Endothelial cell (in vitro differentiated cells): Measurements from ENCODE around the gene DCTN2. TPM values are rescaled to one million over a fixed set of nuclear protein-coding genes. Genes with fewer than 3 reads are reported as not detected.

Experiments used
- DNase-seq: peaks from one replicate; pipeline ENCODE4 v3.0.0; 2021; ENCODE audit warnings: low spot score
- H3K27ac Mint-ChIP-seq: one replicate; pipeline ENCODE4 v1.8.0; 2021; ENCODE audit warnings: mixed read lengths, inconsistent platforms; ENCODE audit not compliant: unreplicated experiment
- H3K27me3 Mint-ChIP-seq: one replicate; pipeline ENCODE4 v1.8.0; 2021; ENCODE audit warnings: mild to moderate bottlenecking, moderate library complexity, mixed read lengths, inconsistent platforms; ENCODE audit not compliant: unreplicated experiment
- H3K36me3 Mint-ChIP-seq: one replicate; pipeline ENCODE4 v1.8.0; 2021; ENCODE audit warnings: mild to moderate bottlenecking, low read depth, mixed read lengths, inconsistent platforms; ENCODE audit not compliant: unreplicated experiment
- H3K4me1 Mint-ChIP-seq: one replicate; pipeline ENCODE4 v1.8.0; 2021; ENCODE audit warnings: mild to moderate bottlenecking, mixed read lengths, inconsistent platforms; ENCODE audit not compliant: unreplicated experiment
- H3K4me3 Mint-ChIP-seq: one replicate; pipeline ENCODE4 v1.8.0; 2021; ENCODE audit warnings: mild to moderate bottlenecking, mixed read lengths, inconsistent platforms; ENCODE audit not compliant: unreplicated experiment
- H3K9me3 Mint-ChIP-seq: one replicate; pipeline ENCODE4 v1.8.0; 2021; ENCODE audit warnings: mixed read lengths, inconsistent platforms; ENCODE audit not compliant: unreplicated experiment
- CTCF ChIP-seq: fragments of 200-600 bp; sonication (generic); IDR thresholded peaks from one replicate; pipeline ENCODE4 v1.5.0; 2021; ENCODE audit warnings: antibody characterized with exemption; ENCODE audit not compliant: unreplicated experiment
- total RNA-seq: library from RNA; stranded (reverse); fragmentation: NEBNext Ultra II Directional; extraction: Animal tissue kit (Norgen Biotek cat#: 25700); gene quantifications from one replicate; pipeline ENCODE4 v1.2.1, GENCODE V29; 2021; ENCODE audit not compliant: unreplicated experiment

The DCTN2 gene
- total RNA-seq, 1 donor from 2014 or later: 195 TPM

DNA sequence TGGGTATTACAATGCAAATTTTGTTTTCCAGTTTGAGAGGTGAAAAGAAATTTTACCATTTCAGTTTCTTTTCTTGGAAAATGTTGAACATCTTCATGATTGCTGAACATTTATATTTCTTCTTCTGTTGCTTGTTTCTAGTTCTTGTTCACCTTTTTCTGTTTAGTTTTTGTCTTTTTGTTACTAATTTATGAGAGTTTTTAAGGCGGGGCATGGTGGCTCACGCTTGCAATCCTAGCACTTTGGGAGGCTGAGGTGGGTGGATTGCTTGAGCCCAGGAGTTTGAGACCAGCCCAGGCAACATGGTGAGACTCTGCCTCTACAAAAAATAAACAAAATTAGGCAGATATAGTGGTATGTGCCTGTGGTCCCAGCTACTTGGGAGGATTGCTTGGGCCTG lies 13.5 kb upstream of the DCTN2 start:
- Mint-ChIP-seq H3K4me1 (no peaks in the 10 kb centered on the region), H3K36me3 (no peaks in the 10 kb centered on the region), H3K4me3 (no peak overlapping the region), H3K9me3 (no peaks in the 10 kb centered on the region), H3K27ac (no peak overlapping the region), H3K27me3 (no peaks in the 10 kb centered on the region)
- no peak for TF ChIP-seq CTCF
- DNase-seq: no peak

DNA sequence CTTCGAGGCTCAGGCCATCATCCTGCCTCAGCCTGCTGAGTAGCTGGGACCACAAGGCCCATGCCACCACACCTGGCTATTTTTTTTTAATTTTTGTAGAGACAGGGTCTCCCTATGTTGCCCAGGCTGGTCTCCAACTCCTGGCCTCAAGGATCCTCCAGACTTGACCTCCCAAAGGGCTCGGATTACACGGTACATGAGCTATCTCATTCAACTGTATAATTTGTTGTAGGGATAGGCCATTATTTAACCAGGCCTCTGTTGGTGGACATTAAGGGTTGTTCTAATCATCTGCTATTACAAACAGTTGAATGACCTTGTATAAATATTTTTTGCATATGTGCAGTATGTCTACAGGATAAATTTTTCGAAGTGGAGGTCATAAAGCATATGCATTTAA lies 11.9 kb upstream of the DCTN2 start:
- no peak for TF ChIP-seq CTCF
- no peaks in the 10 kb centered on the region for H3K9me3 Mint-ChIP-seq
- no peaks in the 10 kb centered on the region for H3K4me1 Mint-ChIP-seq
- H3K36me3 Mint-ChIP-seq: no peaks in the 10 kb centered on the region
- DNase-seq: no peak
- no peak overlapping the region for H3K27ac Mint-ChIP-seq
- no peak overlapping the region for H3K4me3 Mint-ChIP-seq
- no peaks in the 10 kb centered on the region for H3K27me3 Mint-ChIP-seq

GRCh38 chr12:57554897-57555296 lies 7.9 kb upstream of the DCTN2 start:
- H3K4me1 Mint-ChIP-seq: no peaks in the 10 kb centered on the region
- peaks cover 7% of the 10 kb centered on the region for H3K27me3 Mint-ChIP-seq
- no peaks in the 10 kb centered on the region for H3K9me3 Mint-ChIP-seq
- no peak overlapping the region for H3K27ac Mint-ChIP-seq
- H3K4me3 Mint-ChIP-seq: no peak overlapping the region
- TF ChIP-seq CTCF: no peak
- no peaks in the 10 kb centered on the region for H3K36me3 Mint-ChIP-seq
- no peak for DNase-seq

DNA sequence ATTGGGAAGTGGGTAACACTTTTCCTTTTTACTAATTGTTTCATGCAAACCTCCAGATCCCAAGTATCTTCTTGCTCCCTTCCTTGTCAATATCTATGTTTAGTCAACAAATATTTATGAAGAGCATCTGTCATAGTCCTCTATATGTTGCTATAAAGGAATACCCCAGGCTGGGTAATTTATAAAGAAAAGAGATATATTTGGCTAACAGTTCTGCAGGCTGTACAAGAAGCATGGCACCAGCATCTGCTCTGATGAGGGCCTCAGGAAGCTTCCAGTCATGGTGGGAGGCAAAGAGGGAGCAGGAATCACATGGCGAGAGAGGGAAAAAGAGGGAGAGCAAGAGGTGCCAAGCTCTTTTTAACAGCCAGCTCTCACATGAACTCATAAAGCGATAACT lies 7.5 kb upstream of the DCTN2 start:
- Mint-ChIP-seq H3K36me3 (no peaks in the 10 kb centered on the region), H3K4me1 (peaks cover under 1% of the 10 kb centered on the region), H3K9me3 (no peaks in the 10 kb centered on the region), H3K27ac (no peak overlapping the region), H3K27me3 (peaks cover 8% of the 10 kb centered on the region), H3K4me3 (no peak overlapping the region)
- DNase-seq: no peak
- no peak for TF ChIP-seq CTCF

- H3K9me3 Mint-ChIP-seq: no peaks in the 10 kb centered on the region
- no peak overlapping the region for H3K4me3 Mint-ChIP-seq
- no peaks in the 10 kb centered on the region for H3K36me3 Mint-ChIP-seq
- H3K4me1 Mint-ChIP-seq: peaks cover 4% of the 10 kb centered on the region
- H3K27me3 Mint-ChIP-seq: peaks cover 10% of the 10 kb centered on the region
- TF ChIP-seq CTCF: no peak
- DNase-seq: no peak
- H3K27ac Mint-ChIP-seq: no peak overlapping the region
Measured at GRCh38 chr12:57553343-57554202, 6.6 kb upstream of the DCTN2 start.
